Astrocyte (in vitro differentiated cells and primary cell): ENCODE measurements around the gene MAGEB17. TPM values are rescaled to one million over a fixed set of nuclear protein-coding genes. Genes with fewer than 3 reads are reported as not detected.

Experiments
- DNase-seq: peaks from one replicate; pipeline ENCODE4 v3.0.0-alpha.2; 2010; ENCODE audit warnings: low read depth
- FAIRE-seq: peaks from 2 replicates; lab custom pipeline; 2011; peaks lifted over from hg19 to GRCh38; lab: Jason Lieb, UNC
- H2AFZ ChIP-seq: 2 replicates; pipeline ENCODE4 v1.6.0; 2012; ENCODE audit warnings: low read depth, low read length, inconsistent platforms
- H3K27ac ChIP-seq: 2 replicates; pipeline ENCODE4 v1.5.1; 2011; ENCODE audit warnings: low read depth, low read length, inconsistent platforms
- H3K27me3 ChIP-seq: 2 replicates; pipeline ENCODE4 v1.6.0; 2011; ENCODE audit warnings: low read length, inconsistent platforms; ENCODE audit not compliant: insufficient read depth
- H3K36me3 ChIP-seq: 2 replicates; pipeline ENCODE4 v1.5.1; 2011; ENCODE audit warnings: low read length, inconsistent platforms; ENCODE audit not compliant: insufficient read depth
- H3K4me1 ChIP-seq: 2 replicates; pipeline ENCODE4 v1.5.1; 2011; ENCODE audit warnings: low read length, inconsistent platforms; ENCODE audit not compliant: insufficient read depth
- H3K4me2 ChIP-seq: 2 replicates; pipeline ENCODE4 v1.6.0; 2012; ENCODE audit warnings: low read length, inconsistent platforms
- H3K4me3 ChIP-seq: 2 replicates; pipeline ENCODE4 v1.5.1; 2011; ENCODE audit warnings: low read depth, mild to moderate bottlenecking, low read length, inconsistent platforms; ENCODE audit not compliant: insufficient read depth
- H3K79me2 ChIP-seq: 2 replicates; pipeline ENCODE4 v1.6.0; 2012; ENCODE audit warnings: mild to moderate bottlenecking, low read length, inconsistent platforms; ENCODE audit not compliant: insufficient read depth
- H3K9ac ChIP-seq: 2 replicates; pipeline ENCODE4 v1.6.0; 2012; ENCODE audit warnings: mild to moderate bottlenecking, low read length, inconsistent platforms
- H3K9me3 ChIP-seq: 2 replicates; pipeline ENCODE4 v1.5.1; 2012; ENCODE audit warnings: low read depth, mild to moderate bottlenecking, low read length, inconsistent platforms; ENCODE audit not compliant: insufficient read depth
- H4K20me1 ChIP-seq: 2 replicates; pipeline ENCODE4 v1.6.0; 2012; ENCODE audit warnings: low read length, inconsistent platforms; ENCODE audit not compliant: insufficient read depth
- H3K27ac Mint-ChIP-seq: one replicate; pipeline ENCODE4 v1.8.0; 2021; ENCODE audit warnings: mild to moderate bottlenecking, mixed read lengths; ENCODE audit not compliant: unreplicated experiment
- H3K27me3 Mint-ChIP-seq: one replicate; pipeline ENCODE4 v1.8.0; 2021; ENCODE audit warnings: low read depth, mixed read lengths; ENCODE audit not compliant: unreplicated experiment
- H3K36me3 Mint-ChIP-seq: one replicate; pipeline ENCODE4 v1.8.0; 2021; ENCODE audit warnings: low read depth, mixed read lengths; ENCODE audit not compliant: unreplicated experiment
- H3K4me1 Mint-ChIP-seq: one replicate; pipeline ENCODE4 v1.8.0; 2021; ENCODE audit warnings: low read depth, mixed read lengths; ENCODE audit not compliant: unreplicated experiment
- H3K4me3 Mint-ChIP-seq: one replicate; pipeline ENCODE4 v1.8.0; 2021; ENCODE audit warnings: mild to moderate bottlenecking, moderate library complexity, mixed read lengths; ENCODE audit not compliant: unreplicated experiment
- H3K9me3 Mint-ChIP-seq: one replicate; pipeline ENCODE4 v1.8.0; 2021; ENCODE audit warnings: mild to moderate bottlenecking, mixed read lengths; ENCODE audit not compliant: unreplicated experiment
- EZH2 ChIP-seq: IDR thresholded peaks from 2 replicates; pipeline ENCODE4 v1.6.1; 2012; ENCODE audit warnings: mild to moderate bottlenecking, low read length, inconsistent platforms; ENCODE audit not compliant: insufficient read depth
- total RNA-seq: library from RNA; stranded (reverse); gene quantifications from 2 replicates; pipeline ENCODE4 v1.2.1, GENCODE V29; 2021
- TF ChIP-seq, protein P1 (sequence below): IDR thresholded peaks from 2 replicates; pipeline ENCODE4 v1.5.1; 2011; ENCODE audit warnings: low read depth, mild to moderate bottlenecking, inconsistent platforms, low read length, moderate library complexity; ENCODE audit not compliant: insufficient read depth

Gene MAGEB17
- total RNA-seq, 1 donor from 2014 or later, result not detected

DNA sequence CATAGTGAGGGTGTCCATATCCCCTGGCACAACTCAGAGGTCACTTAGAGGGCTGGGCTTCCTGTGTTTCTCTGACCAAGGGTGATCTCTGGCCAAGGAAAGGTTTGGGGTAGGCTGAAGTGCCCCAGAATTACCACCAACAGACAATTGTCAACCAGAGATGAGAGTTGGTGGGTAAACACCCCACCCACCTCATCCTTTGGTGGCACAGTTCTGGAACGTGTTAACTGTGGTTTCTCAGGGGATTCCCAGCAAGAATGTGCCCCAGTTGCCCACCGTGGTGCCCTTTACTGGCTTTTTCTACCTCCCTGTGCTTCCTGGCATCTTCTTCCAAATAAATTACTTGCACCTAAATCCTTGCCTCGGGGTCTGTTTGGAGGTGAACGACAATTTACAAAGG, 26.8 kb upstream of the MAGEB17 start:
- Histone ChIP-seq H3K4me2 (no peak overlapping the region), H3K9me3 (no peaks in the 10 kb centered on the region), H2AFZ (no peak overlapping the region), H3K79me2 (no peaks in the 10 kb centered on the region), H3K9ac (no peak overlapping the region), H3K4me1 (no peaks in the 10 kb centered on the region), H3K27ac (no peak overlapping the region), H4K20me1 (no peaks in the 10 kb centered on the region), H3K27me3 (no peaks in the 10 kb centered on the region), H3K4me3 (no peak overlapping the region), H3K36me3 (no peaks in the 10 kb centered on the region)
- Mint-ChIP-seq H3K27me3 (no peaks in the 10 kb centered on the region), H3K4me1 (no peaks in the 10 kb centered on the region), H3K9me3 (no peaks in the 10 kb centered on the region), H3K27ac (no peak overlapping the region), H3K4me3 (no peak overlapping the region), H3K36me3 (no peaks in the 10 kb centered on the region)
- no peak for TF ChIP-seq EZH2
- TF ChIP-seq, protein P1, sequence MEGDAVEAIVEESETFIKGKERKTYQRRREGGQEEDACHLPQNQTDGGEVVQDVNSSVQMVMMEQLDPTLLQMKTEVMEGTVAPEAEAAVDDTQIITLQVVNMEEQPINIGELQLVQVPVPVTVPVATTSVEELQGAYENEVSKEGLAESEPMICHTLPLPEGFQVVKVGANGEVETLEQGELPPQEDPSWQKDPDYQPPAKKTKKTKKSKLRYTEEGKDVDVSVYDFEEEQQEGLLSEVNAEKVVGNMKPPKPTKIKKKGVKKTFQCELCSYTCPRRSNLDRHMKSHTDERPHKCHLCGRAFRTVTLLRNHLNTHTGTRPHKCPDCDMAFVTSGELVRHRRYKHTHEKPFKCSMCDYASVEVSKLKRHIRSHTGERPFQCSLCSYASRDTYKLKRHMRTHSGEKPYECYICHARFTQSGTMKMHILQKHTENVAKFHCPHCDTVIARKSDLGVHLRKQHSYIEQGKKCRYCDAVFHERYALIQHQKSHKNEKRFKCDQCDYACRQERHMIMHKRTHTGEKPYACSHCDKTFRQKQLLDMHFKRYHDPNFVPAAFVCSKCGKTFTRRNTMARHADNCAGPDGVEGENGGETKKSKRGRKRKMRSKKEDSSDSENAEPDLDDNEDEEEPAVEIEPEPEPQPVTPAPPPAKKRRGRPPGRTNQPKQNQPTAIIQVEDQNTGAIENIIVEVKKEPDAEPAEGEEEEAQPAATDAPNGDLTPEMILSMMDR, result no peak
- DNase-seq (no peak), FAIRE-seq (no peak)

DNA sequence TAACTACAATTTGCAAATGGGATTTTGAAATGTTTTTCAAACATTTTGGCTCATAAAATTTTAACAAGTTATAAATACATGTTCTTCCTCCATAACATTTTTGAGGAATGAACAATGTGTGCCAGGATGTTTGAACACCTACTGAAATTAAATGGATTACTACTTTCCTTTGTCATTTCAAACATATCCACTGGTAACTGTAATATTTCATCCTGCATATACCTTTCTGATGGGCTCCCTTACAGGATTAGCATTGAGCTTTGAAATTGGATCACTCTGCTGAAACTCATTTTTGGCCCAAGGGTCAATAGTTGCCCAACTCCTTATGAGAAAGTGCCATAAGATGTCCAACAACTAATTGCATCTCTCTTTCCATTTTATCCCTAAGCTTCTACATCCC, 26.3 kb upstream of the MAGEB17 start:
- TF ChIP-seq, protein P1, result no peak
- no peak for TF ChIP-seq EZH2
- Histone ChIP-seq H3K27ac (no peak overlapping the region), H2AFZ (no peak overlapping the region), H3K4me1 (no peaks in the 10 kb centered on the region), H3K36me3 (no peaks in the 10 kb centered on the region), H4K20me1 (no peaks in the 10 kb centered on the region), H3K9me3 (no peaks in the 10 kb centered on the region), H3K27me3 (no peaks in the 10 kb centered on the region), H3K4me2 (no peak overlapping the region), H3K4me3 (no peak overlapping the region), H3K79me2 (no peaks in the 10 kb centered on the region), H3K9ac (no peak overlapping the region)
- no peaks in the 10 kb centered on the region for H3K36me3 Mint-ChIP-seq
- no peak overlapping the region for H3K4me3 Mint-ChIP-seq
- H3K9me3 Mint-ChIP-seq, result no peaks in the 10 kb centered on the region
- DNase-seq (no peak), FAIRE-seq (peak; percentile 67)
- no peaks in the 10 kb centered on the region for H3K27me3 Mint-ChIP-seq
- no peak overlapping the region for H3K27ac Mint-ChIP-seq
- H3K4me1 Mint-ChIP-seq, result no peaks in the 10 kb centered on the region

DNA sequence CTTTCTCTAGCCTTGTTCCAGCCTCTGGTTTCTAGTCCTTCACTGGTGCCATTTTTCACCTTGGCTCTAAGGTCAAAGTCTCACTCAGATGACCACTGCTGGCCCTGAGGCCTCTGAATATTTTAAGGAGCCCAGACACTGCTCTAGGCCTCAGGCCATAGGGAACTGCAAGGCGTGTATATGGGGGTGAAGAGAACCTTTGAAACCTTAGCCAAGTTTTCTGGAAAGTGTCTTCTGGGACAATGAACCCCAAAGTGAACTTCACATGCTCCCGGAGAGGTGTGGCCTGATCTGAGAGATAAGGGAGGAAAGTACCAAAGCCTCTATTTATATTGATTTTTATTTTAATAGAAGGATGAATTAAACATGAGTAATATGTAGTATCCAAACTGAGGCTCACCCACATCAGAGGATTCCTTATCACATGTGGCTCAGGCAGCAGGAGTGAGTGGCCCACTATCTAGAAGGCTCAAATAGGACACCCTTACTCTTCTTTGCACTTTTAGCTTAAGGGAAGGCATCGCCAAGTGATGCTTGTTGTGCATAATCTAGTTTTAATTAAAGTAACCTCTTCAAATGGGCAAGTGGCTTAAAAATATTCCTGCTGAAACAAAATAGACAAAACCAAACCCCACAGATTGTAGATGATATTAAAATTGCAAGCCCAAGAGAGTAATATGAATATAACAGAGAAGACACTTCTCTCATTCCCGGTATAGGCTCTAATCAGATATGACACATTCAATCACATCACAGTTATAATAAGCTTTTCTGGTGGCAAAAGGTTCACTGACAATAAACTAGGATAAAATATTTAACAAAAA, 25.6 kb upstream of the MAGEB17 start:
- FAIRE-seq, result no peak
- Histone ChIP-seq H3K9ac (no peak overlapping the region), H3K36me3 (no peaks in the 10 kb centered on the region), H3K4me3 (no peak overlapping the region), H3K4me2 (no peak overlapping the region), H4K20me1 (no peaks in the 10 kb centered on the region), H3K4me1 (no peaks in the 10 kb centered on the region), H3K27me3 (no peaks in the 10 kb centered on the region), H3K9me3 (no peaks in the 10 kb centered on the region), H3K79me2 (no peaks in the 10 kb centered on the region), H3K27ac (no peak overlapping the region), H2AFZ (no peak overlapping the region)
- no peak for TF ChIP-seq EZH2
- TF ChIP-seq, protein P1, result no peak
- Mint-ChIP-seq H3K4me1 (no peaks in the 10 kb centered on the region), H3K27me3 (no peaks in the 10 kb centered on the region), H3K36me3 (no peaks in the 10 kb centered on the region), H3K27ac (no peak overlapping the region), H3K4me3 (no peak overlapping the region), H3K9me3 (no peaks in the 10 kb centered on the region)
- DNase-seq, result no peak
